Activated naive CD8-positive, alpha-beta T cell treated with anti-CD3 and anti-CD28 coated beads, Interleukin-2, amount 50 U/mL, for 24 hours (primary cell): ENCODE results near the gene POLR3G.

Experiments used
- ATAC-seq: fragments of 150-1000 bp; cut with Tn5 transposase; one replicate; pipeline ENCODE4 v1.10.0; 2021
- DNase-seq: peaks from one replicate; pipeline ENCODE4 v3.0.0; 2021
- H3K27ac Mint-ChIP-seq: one replicate; pipeline ENCODE4 v1.8.0; 2021; ENCODE audit warnings: mild to moderate bottlenecking, mixed read lengths
- H3K27me3 Mint-ChIP-seq: one replicate; pipeline ENCODE4 v1.8.0; 2021; ENCODE audit warnings: mixed read lengths
- H3K36me3 Mint-ChIP-seq: one replicate; pipeline ENCODE4 v1.8.0; 2021; ENCODE audit warnings: low read depth, mixed read lengths
- H3K4me1 Mint-ChIP-seq: one replicate; pipeline ENCODE4 v1.8.0; 2021; ENCODE audit warnings: mixed read lengths
- H3K4me3 Mint-ChIP-seq: one replicate; pipeline ENCODE4 v1.8.0; 2021; ENCODE audit warnings: mild to moderate bottlenecking, moderate library complexity, mixed read lengths
- H3K9me3 Mint-ChIP-seq: one replicate; pipeline ENCODE4 v1.8.0; 2021; ENCODE audit warnings: mixed read lengths

POLR3G gene

GRCh38 chr5:90529194-90529938, 54.7 kb downstream of the POLR3G start, which contains the start of gene LYSMD3:
Gene LYSMD3, minus strand, starts transcription at chr5:90529584. Its CDS starts 4,295 bp downstream, at chr5:90525289.
- H3K27ac Mint-ChIP-seq: peak within 1 kb of the TSS; percentile 93
- peak; percentile 95 for DNase-seq
- peaks cover 18% of the 10 kb centered on the region for H3K27me3 Mint-ChIP-seq

GRCh38 chr5:90529939-90530677, 55.4 kb downstream of the POLR3G start:
- Mint-ChIP-seq H3K27me3 (peaks cover 20% of the 10 kb centered on the region), H3K4me3 (peak overlapping the region; percentile 92), H3K4me1 (peaks cover 30% of the 10 kb centered on the region), H3K9me3 (no peaks in the 10 kb centered on the region), H3K36me3 (peaks cover 11% of the 10 kb centered on the region), H3K27ac (peak overlapping the region; percentile 93)
- ATAC-seq: peak; percentile 63
- peak; percentile 57 for DNase-seq

More at GRCh38 chr5:90529194-90529938, 54.7 kb downstream of the POLR3G start, which contains the start of gene LYSMD3:
- peak; percentile 89 for ATAC-seq
- peaks cover 30% of the 10 kb centered on the region for H3K4me1 Mint-ChIP-seq
- H3K4me3 Mint-ChIP-seq: peak within 1 kb of the TSS; percentile 92
- no peaks in the 10 kb centered on the region for H3K9me3 Mint-ChIP-seq
- H3K36me3 Mint-ChIP-seq: peaks cover 13% of the 10 kb centered on the region

GRCh38 chr5:90530736-90531487, 56.2 kb downstream of the POLR3G start:
- no peak for DNase-seq
- Mint-ChIP-seq H3K4me1 (peaks cover 30% of the 10 kb centered on the region), H3K9me3 (no peaks in the 10 kb centered on the region), H3K27me3 (peaks cover 25% of the 10 kb centered on the region), H3K36me3 (peaks cover 10% of the 10 kb centered on the region), H3K27ac (no peak overlapping the region), H3K4me3 (no peak overlapping the region)
- ATAC-seq: no peak

- ATAC-seq (no peak), DNase-seq (no peak)
- no peak overlapping the region for H3K27ac Mint-ChIP-seq
- H3K4me1 Mint-ChIP-seq: peaks cover 7% of the 10 kb centered on the region
- no peaks in the 10 kb centered on the region for H3K9me3 Mint-ChIP-seq
- peaks cover 32% of the 10 kb centered on the region for H3K27me3 Mint-ChIP-seq
- H3K36me3 Mint-ChIP-seq: peaks cover 4% of the 10 kb centered on the region
- H3K4me3 Mint-ChIP-seq: no peak overlapping the region
Measured at GRCh38 chr5:90533794-90534193, 59.1 kb downstream of the POLR3G start.

GRCh38 chr5:90534922-90535321, 60.3 kb downstream of the POLR3G start:
- Mint-ChIP-seq H3K4me3 (no peak overlapping the region), H3K27me3 (peaks cover 34% of the 10 kb centered on the region), H3K27ac (no peak overlapping the region), H3K36me3 (peaks cover under 1% of the 10 kb centered on the region), H3K9me3 (no peaks in the 10 kb centered on the region), H3K4me1 (peaks cover 5% of the 10 kb centered on the region)
- DNase-seq (no peak), ATAC-seq (no peak)

GRCh38 chr5:90542827-90543519, 68.3 kb downstream of the POLR3G start:
- Mint-ChIP-seq H3K4me3 (no peak overlapping the region), H3K4me1 (no peaks in the 10 kb centered on the region), H3K27ac (no peak overlapping the region)

GRCh38 chr5:90545511-90545910, 70.8 kb downstream of the POLR3G start:
- no peaks in the 10 kb centered on the region for H3K36me3 Mint-ChIP-seq
- H3K27me3 Mint-ChIP-seq: peaks cover 32% of the 10 kb centered on the region
- ATAC-seq: no peak
- H3K4me3 Mint-ChIP-seq: no peak overlapping the region
- H3K9me3 Mint-ChIP-seq: no peaks in the 10 kb centered on the region
- H3K4me1 Mint-ChIP-seq: no peaks in the 10 kb centered on the region
- no peak for DNase-seq
- no peak overlapping the region for H3K27ac Mint-ChIP-seq

More at GRCh38 chr5:90542827-90543519, 68.3 kb downstream of the POLR3G start:
- ATAC-seq: no peak
- Mint-ChIP-seq H3K27me3 (peaks cover 38% of the 10 kb centered on the region), H3K36me3 (no peaks in the 10 kb centered on the region), H3K9me3 (no peaks in the 10 kb centered on the region)
- no peak for DNase-seq

GRCh38 chr5:90546216-90546837, 71.7 kb downstream of the POLR3G start:
- no peak for DNase-seq
- H3K27ac Mint-ChIP-seq: no peak overlapping the region
- no peaks in the 10 kb centered on the region for H3K4me1 Mint-ChIP-seq
- H3K9me3 Mint-ChIP-seq: no peaks in the 10 kb centered on the region
- peaks cover 32% of the 10 kb centered on the region for H3K27me3 Mint-ChIP-seq
- no peak overlapping the region for H3K4me3 Mint-ChIP-seq
- no peak for ATAC-seq
- H3K36me3 Mint-ChIP-seq: no peaks in the 10 kb centered on the region

GRCh38 chr5:90547072-90547536, 72.4 kb downstream of the POLR3G start:
- H3K27me3 Mint-ChIP-seq: peaks cover 35% of the 10 kb centered on the region

GRCh38 chr5:90548069-90548593, 73.5 kb downstream of the POLR3G start:
- Mint-ChIP-seq H3K36me3 (no peaks in the 10 kb centered on the region), H3K27ac (no peak overlapping the region)
- no peak for ATAC-seq

More at GRCh38 chr5:90547072-90547536, 72.4 kb downstream of the POLR3G start:
- Mint-ChIP-seq H3K36me3 (no peaks in the 10 kb centered on the region), H3K27ac (no peak overlapping the region), H3K4me3 (no peak overlapping the region), H3K9me3 (no peaks in the 10 kb centered on the region), H3K4me1 (no peaks in the 10 kb centered on the region)
- no peak for ATAC-seq
- DNase-seq: no peak

GRCh38 chr5:90549223-90549622, 74.6 kb downstream of the POLR3G start:
- no peak for DNase-seq
- no peak overlapping the region for H3K27ac Mint-ChIP-seq
- H3K27me3 Mint-ChIP-seq: peaks cover 34% of the 10 kb centered on the region
- H3K4me3 Mint-ChIP-seq: no peak overlapping the region
- no peak for ATAC-seq
- no peaks in the 10 kb centered on the region for H3K36me3 Mint-ChIP-seq
- H3K4me1 Mint-ChIP-seq: no peaks in the 10 kb centered on the region
- H3K9me3 Mint-ChIP-seq: no peaks in the 10 kb centered on the region

More at GRCh38 chr5:90548069-90548593, 73.5 kb downstream of the POLR3G start:
- H3K4me1 Mint-ChIP-seq: no peaks in the 10 kb centered on the region
- no peak for DNase-seq
- no peaks in the 10 kb centered on the region for H3K9me3 Mint-ChIP-seq
- H3K27me3 Mint-ChIP-seq: peaks cover 39% of the 10 kb centered on the region
- no peak overlapping the region for H3K4me3 Mint-ChIP-seq

GRCh38 chr5:90549729-90550275, 75.1 kb downstream of the POLR3G start:
- Mint-ChIP-seq H3K36me3 (no peaks in the 10 kb centered on the region), H3K27ac (no peak overlapping the region), H3K9me3 (no peaks in the 10 kb centered on the region), H3K4me3 (no peak overlapping the region), H3K4me1 (no peaks in the 10 kb centered on the region), H3K27me3 (peaks cover 34% of the 10 kb centered on the region)
- ATAC-seq: no peak
- no peak for DNase-seq

GRCh38 chr5:90550963-90551362, 76.3 kb downstream of the POLR3G start:
- H3K27me3 Mint-ChIP-seq: peaks cover 34% of the 10 kb centered on the region
- no peaks in the 10 kb centered on the region for H3K4me1 Mint-ChIP-seq
- H3K9me3 Mint-ChIP-seq: no peaks in the 10 kb centered on the region
- H3K4me3 Mint-ChIP-seq: no peak overlapping the region
- H3K36me3 Mint-ChIP-seq: no peaks in the 10 kb centered on the region
- ATAC-seq (no peak), DNase-seq (no peak)
- H3K27ac Mint-ChIP-seq: no peak overlapping the region
